IMR-90 (cell line): ENCODE data around the gene MAP2. TPM values are rescaled to one million over a fixed set of nuclear protein-coding genes. Genes with fewer than 3 reads are reported as not detected.

Source experiments
- ATAC-seq: fragments of 200-7000 bp; cut with Tn5 transposase; 2 replicates; pipeline ENCODE4 v1.9.1; 2020; ENCODE audit warnings: low read depth, mild to moderate bottlenecking, moderate library complexity
- BruUV-seq: library from RNA; stranded (reverse); fragments of 400-500 nt; replicated peaks from 2 replicates; lab custom pipeline; 2021; lab: Mats Ljungman, UMichigan
- CTCF ChIA-PET: fragments of 300-600 bp; formaldehyde crosslinking; extraction: SDS; loops from one replicate; lab custom pipeline; 2021; ENCODE audit warnings: antibody characterized with exemption; lab: Yijun Ruan, JAX
- POLR2A ChIA-PET: fragments of 300-600 bp; sonication (Branson Sonifier 250); formaldehyde crosslinking; loops from one replicate; lab custom pipeline; 2022; ENCODE audit warnings: antibody characterized with exemption; ENCODE audit not compliant: unreplicated experiment; lab: Charles Lee
- DNase-seq: peaks from one replicate; pipeline ENCODE4 v3.0.0; 2013
- H2AFZ ChIP-seq: replicated peaks from 2 replicates; pipeline ENCODE3; 2013; ENCODE audit warnings: low read length, mild to moderate bottlenecking; ENCODE audit not compliant: poor library complexity
- H2AK5ac ChIP-seq: 2 replicates; pipeline ENCODE4 v1.6.1; 2013; ENCODE audit warnings: low read depth, low read length, inconsistent platforms
- H2AK9ac ChIP-seq: replicated peaks from 2 replicates; pipeline ENCODE3; 2013; ENCODE audit warnings: mild to moderate bottlenecking, low read depth, low read length, moderate library complexity; ENCODE audit not compliant: poor library complexity
- H2BK120ac ChIP-seq: 2 replicates; pipeline ENCODE4 v1.6.1; 2013; ENCODE audit warnings: low read depth, low read length, inconsistent platforms
- H2BK15ac ChIP-seq: 3 replicates; pipeline ENCODE4 v1.6.1; 2013; ENCODE audit warnings: low read depth, low read length, inconsistent platforms
- H2BK20ac ChIP-seq: 2 replicates; pipeline ENCODE4 v1.6.1; 2013; ENCODE audit warnings: low read depth, mild to moderate bottlenecking, inconsistent platforms, low read length, moderate library complexity
- H2BK5ac ChIP-seq: 2 replicates; pipeline ENCODE4 v1.6.1; 2013; ENCODE audit warnings: mild to moderate bottlenecking, low read depth, low read length, inconsistent platforms; ENCODE audit not compliant: poor library complexity, severe bottlenecking
- H3K14ac ChIP-seq: replicated peaks from 2 replicates; pipeline ENCODE4 v1.6.1; 2013; ENCODE audit warnings: low read depth, low read length, inconsistent platforms
- H3K18ac ChIP-seq: 2 replicates; pipeline ENCODE4 v1.6.1; 2013; ENCODE audit warnings: low read depth, low read length, control low read depth
- H3K23ac ChIP-seq: 2 replicates; pipeline ENCODE4 v1.6.1; 2013; ENCODE audit warnings: low read depth, low read length, inconsistent platforms
- H3K27ac ChIP-seq: 2 replicates; pipeline ENCODE4 v1.5.1; 2013; ENCODE audit warnings: mild to moderate bottlenecking, control low read depth, low read length; ENCODE audit not compliant: insufficient read depth
- H3K27me3 ChIP-seq: 2 replicates; pipeline ENCODE4 v1.6.1; 2013; ENCODE audit warnings: low read length; ENCODE audit not compliant: control insufficient read depth, insufficient read depth
- H3K36me3 ChIP-seq: 2 replicates; pipeline ENCODE4 v1.6.1; 2013; ENCODE audit warnings: low read length, mixed read lengths; ENCODE audit not compliant: control insufficient read depth, insufficient read depth
- H3K4ac ChIP-seq: 2 replicates; pipeline ENCODE4 v1.6.1; 2013; ENCODE audit warnings: low read depth, low read length, inconsistent platforms
- H3K4me1 ChIP-seq: 2 replicates; pipeline ENCODE4 v1.6.1; 2013; ENCODE audit warnings: low read length, mixed read lengths; ENCODE audit not compliant: control insufficient read depth, insufficient read depth
- H3K4me2 ChIP-seq: 2 replicates; pipeline ENCODE4 v1.6.1; 2013; ENCODE audit warnings: low read depth, mild to moderate bottlenecking, control low read depth, low read length, moderate library complexity
- H3K4me3 ChIP-seq: 2 replicates; pipeline ENCODE4 v1.5.1; 2013; ENCODE audit warnings: low read depth, mild to moderate bottlenecking, control low read depth, low read length, moderate library complexity; ENCODE audit not compliant: insufficient read depth
- H3K56ac ChIP-seq: 2 replicates; pipeline ENCODE4 v1.6.1; 2013; ENCODE audit warnings: low read length, inconsistent platforms; ENCODE audit not compliant: insufficient read depth; ENCODE audit errors: extremely low read depth
- H3K79me1 ChIP-seq, 2 experiments: 2 replicates each; pipeline ENCODE4 v1.6.1; 2013; ENCODE audit warnings: low read length in 2 of 2, inconsistent platforms in 1 of 2, low read depth in 1 of 2
- H3K9ac ChIP-seq: 2 replicates; pipeline ENCODE4 v1.6.1; 2013; ENCODE audit warnings: low read depth, low read length, control low read depth
- H3K9me1 ChIP-seq: 2 replicates; pipeline ENCODE4 v1.6.1; 2013; ENCODE audit warnings: low read length, inconsistent platforms; ENCODE audit not compliant: insufficient read depth
- H3K9me3 ChIP-seq: 2 replicates; pipeline ENCODE4 v1.6.1; 2013; ENCODE audit warnings: low read length; ENCODE audit not compliant: control insufficient read depth, insufficient read depth
- H4K20me1 ChIP-seq: 2 replicates; pipeline ENCODE4 v1.6.1; 2013; ENCODE audit warnings: low read length, inconsistent platforms; ENCODE audit not compliant: insufficient read depth
- H4K5ac ChIP-seq: 2 replicates; pipeline ENCODE4 v1.6.1; 2013; ENCODE audit warnings: mild to moderate bottlenecking, low read depth, low read length, control low read depth
- H4K8ac ChIP-seq, 2 experiments: 2 replicates each; pipeline ENCODE4 v1.6.1; 2013; ENCODE audit warnings: low read depth in 2 of 2, low read length in 2 of 2, control low read depth in 1 of 2, inconsistent platforms in 1 of 2
- H4K91ac ChIP-seq: 2 replicates; pipeline ENCODE4 v1.6.1; 2013; ENCODE audit warnings: low read depth, low read length, inconsistent platforms; ENCODE audit not compliant: insufficient read depth
- CHD1 ChIP-seq: IDR thresholded peaks from 2 replicates; pipeline ENCODE4 v1.6.1; 2012; ENCODE audit warnings: low read depth, low read length, improper control_type of control experiment
- WGBS, 2 experiments: methylation state at CpG; one replicate each; pipeline versions ENCODE4 v1.1.5 to v1.1.7; 2013; ENCODE audit warnings: missing lambda C conversion rate in 2 of 2; ENCODE audit not compliant: insufficient read length in 1 of 2; ENCODE audit errors: extremely low coverage in 2 of 2; 5-methylcytosine and 5-hydroxymethylcytosine counted together
- dilution Hi-C: fragments of 300-500 bp; cut with HindIII; formaldehyde crosslinking; loops from one replicate; pipeline ENCODE4 v1.14.3; 2018; ENCODE audit warnings: low sequenced_read_pairs; ENCODE audit not compliant: unreplicated experiment
- in situ Hi-C: fragments of 300-500 bp; cut with MboI; formaldehyde crosslinking; loops from 3 replicates; pipeline ENCODE4 v1.14.3; 2019; ENCODE audit warnings: low sequenced_read_pairs, inconsistent platforms, mixed read lengths
- intact Hi-C: fragments of 100-400 bp; cut with micrococcal nuclease; formaldehyde crosslinking; loops from 2 replicates; pipeline ENCODE4 v1.10.0; 2022
- polyA plus RNA-seq, 3 experiments: library from polyadenylated mRNA; depleted of rRNA; stranded (reverse); fragments of >200 nt; gene quantifications; 2 replicates each; pipeline ENCODE4 v1.2.3, GENCODE V29; 2012; ENCODE audit warnings: low replicate concordance in 1 of 3
- total RNA-seq: library from RNA; depleted of rRNA; stranded (reverse); fragments of >200 nt; gene quantifications from 2 replicates; pipeline ENCODE4 v1.2.3, GENCODE V29; 2012

The MAP2 gene
- total and polyA plus RNA-seq, 2 of the 4 experiments (the other 2 are of a cell fraction): 0.29 to 0.36 TPM

- no peak overlapping the region for H3K27ac ChIP-seq
- in situ Hi-C loops: loop anchor here (10.0 kb wide), 1 partner anchor 244 kb away; no protein-coding TSS in a partner anchor
- 29% methylated on average over 9 of the region's 17 CpGs; no CpG with 5 or more reads in 1 of the 2 experiments for WGBS, 2 experiments
- no peaks in the 10 kb centered on the region for H3K36me3 ChIP-seq
- no peak overlapping the region for H2AK9ac ChIP-seq
- peak overlapping the region; percentile 41 for H3K4me2 ChIP-seq
- no peak overlapping the region for H4K8ac ChIP-seq
- DNase-seq (no peak), ATAC-seq (peak; percentile 68)
- ChIA-PET CTCF (interaction anchor here (0.7 to 1.6 kb wide), 4 partner anchors 21 to 248 kb away, joined by 3 to 6 read pairs (median 4); partner anchors contain the start of gene MAP2), POLR2A (no interaction called here)
- H3K4me3 ChIP-seq: peak overlapping the region; percentile 7; the same call in 1 of the 2 replicates
- no peak overlapping the region for H2BK5ac ChIP-seq
- no peak overlapping the region for H2BK120ac ChIP-seq
- H4K91ac ChIP-seq: no peak overlapping the region
- no peak overlapping the region for H3K23ac ChIP-seq
- no peak overlapping the region for H3K9ac ChIP-seq
- H3K9me3 ChIP-seq: no peaks in the 10 kb centered on the region
- BruUV-seq: no TSS peak
- H2AK5ac ChIP-seq: no peak overlapping the region
- no peaks in the 10 kb centered on the region for H3K27me3 ChIP-seq
- no peak for TF ChIP-seq CHD1
- H2BK15ac ChIP-seq: no peak overlapping the region
- no peak overlapping the region for H3K56ac ChIP-seq
- H3K4me1 ChIP-seq: no peaks in the 10 kb centered on the region
- peak overlapping the region; percentile 85 for H2AFZ ChIP-seq
- no peak overlapping the region for H2BK20ac ChIP-seq
- H4K5ac ChIP-seq: no peak overlapping the region
- no peak overlapping the region for H3K18ac ChIP-seq
- dilution Hi-C loops: no loop called here
- H3K14ac ChIP-seq: no peak overlapping the region
- intact Hi-C loops: no loop called here
- no peak overlapping the region; the same call in 1 of the 2 replicates for H3K4ac ChIP-seq
- H4K20me1 ChIP-seq: no peaks in the 10 kb centered on the region
- no peaks in the 10 kb centered on the region for H3K79me1 ChIP-seq
- H3K9me1 ChIP-seq: no peaks in the 10 kb centered on the region
These were observed 155.4 kb downstream of the MAP2 start for GRCh38 chr2:209579230-209579749.
